COLO829 (cell line): ENCODE data around the gene SYT8.

Source experiments
- DNase-seq: peaks from one replicate; pipeline ENCODE4 v3.0.0; 2012; ENCODE audit warnings: low spot score

The SYT8 gene

DNA sequence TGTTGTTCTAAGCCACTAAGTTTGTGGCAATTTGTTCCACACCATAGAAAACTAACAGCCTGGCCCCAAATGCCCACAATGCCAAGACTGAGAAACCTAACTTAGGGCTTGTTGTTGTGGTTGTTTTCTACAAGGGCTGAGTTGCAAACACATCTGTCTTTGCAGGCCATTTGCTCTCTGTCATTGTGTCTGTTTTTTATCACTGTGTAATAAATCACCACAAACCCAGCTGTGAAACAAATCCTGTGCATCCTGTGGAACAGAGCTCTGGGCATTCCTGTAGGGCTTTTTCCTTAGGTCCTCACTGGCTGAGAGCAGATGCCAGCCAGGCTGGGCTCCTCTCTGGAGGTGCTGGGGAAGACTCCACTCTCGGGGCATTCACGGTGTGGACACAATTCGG, 15.7 kb upstream of the SYT8 start:
- no peak for DNase-seq

DNA sequence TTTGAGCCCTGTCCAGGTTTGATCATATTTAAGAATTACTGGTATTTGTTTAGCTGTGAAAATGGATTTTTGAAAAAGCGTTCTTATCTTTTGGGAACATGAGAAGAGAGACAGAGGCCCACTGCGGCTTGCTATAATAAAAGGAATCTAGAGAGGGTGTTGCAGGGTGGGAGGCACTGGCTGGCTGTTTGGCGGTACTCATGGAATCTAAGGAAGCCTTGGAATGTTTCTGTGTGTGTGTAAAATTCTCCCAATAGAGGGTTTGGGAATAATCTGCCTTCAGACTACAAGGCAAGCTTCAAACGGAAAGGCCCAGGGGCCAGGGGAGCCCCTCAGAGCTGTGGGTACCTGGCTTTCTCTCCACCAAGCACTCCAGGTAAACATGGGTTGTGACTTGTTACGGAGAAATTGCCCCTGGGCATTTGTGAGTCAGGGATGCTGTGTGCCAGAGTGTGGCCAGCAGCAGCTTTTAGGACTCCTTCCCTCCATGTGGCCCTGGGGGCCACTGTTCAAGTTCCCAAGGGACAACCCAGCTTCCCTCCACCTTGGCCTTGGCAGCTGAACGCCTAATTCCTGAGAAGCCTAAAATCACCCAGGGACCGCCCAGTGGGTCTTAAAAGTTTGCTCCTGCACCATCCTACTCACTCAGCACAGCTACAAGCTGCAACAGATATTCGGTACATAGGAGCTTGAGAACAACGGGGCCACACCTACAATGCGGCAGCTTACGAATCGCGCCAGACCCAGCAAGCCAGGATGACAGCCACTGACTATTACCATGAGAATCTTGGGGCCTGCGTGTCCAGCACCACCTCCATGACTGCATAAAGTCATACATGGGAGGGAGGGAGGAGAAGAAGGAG, 14.1 kb upstream of the SYT8 start:
- DNase-seq: no peak

DNA sequence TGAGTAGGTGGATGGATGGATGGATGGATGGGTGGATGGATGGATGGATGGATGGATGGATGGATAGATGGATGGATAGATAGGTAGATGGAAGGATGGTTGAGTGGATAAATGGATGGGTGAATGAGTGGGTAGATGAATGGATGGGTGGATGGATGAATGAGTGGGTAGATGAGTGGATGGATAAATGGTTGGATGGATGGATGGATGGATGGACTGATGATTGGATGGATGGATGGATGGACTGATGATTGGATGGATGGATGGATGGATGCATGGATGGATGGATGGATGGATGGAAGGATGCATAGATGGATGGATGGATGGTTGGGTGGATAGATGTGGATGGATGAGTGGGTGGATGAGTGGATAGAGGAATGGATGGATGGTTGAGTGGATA, 13.2 kb upstream of the SYT8 start:
- DNase-seq: no peak

DNA sequence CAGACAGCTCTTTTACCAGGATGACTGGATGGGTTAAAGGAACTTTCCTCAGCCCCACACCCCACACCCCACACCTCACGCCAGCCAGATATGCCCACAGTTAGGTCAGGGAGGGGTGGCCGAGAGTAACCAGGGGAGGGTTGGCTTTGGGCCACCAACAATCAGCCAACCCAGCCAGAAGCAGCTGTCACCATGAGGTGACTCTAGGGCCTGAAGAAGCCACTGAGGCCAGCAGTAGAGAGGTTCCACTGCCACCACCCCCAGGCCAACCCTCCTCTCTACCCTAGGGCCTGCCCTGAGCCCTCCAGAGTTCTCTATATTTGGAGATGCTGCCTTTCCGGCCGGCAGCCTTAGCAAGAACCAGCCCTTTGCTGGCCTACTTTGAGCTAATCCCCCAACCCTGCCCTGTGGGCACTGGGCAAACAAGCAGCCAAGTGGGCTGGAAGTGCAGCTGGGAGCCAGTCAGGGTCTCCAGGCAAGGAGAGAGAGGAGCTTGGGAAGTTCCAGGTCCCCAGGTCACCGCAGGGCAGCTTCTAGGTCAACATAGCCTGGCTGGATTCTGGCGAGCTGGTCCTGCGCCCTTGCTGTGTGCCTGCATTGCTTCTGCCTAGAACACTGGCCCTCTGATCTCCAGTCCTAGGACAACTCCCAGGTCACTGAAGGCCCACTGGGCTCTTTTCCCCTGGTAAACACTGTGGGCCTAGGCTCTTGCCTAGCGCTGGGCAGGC, 12.0 kb upstream of the SYT8 start:
- no peak for DNase-seq

DNA sequence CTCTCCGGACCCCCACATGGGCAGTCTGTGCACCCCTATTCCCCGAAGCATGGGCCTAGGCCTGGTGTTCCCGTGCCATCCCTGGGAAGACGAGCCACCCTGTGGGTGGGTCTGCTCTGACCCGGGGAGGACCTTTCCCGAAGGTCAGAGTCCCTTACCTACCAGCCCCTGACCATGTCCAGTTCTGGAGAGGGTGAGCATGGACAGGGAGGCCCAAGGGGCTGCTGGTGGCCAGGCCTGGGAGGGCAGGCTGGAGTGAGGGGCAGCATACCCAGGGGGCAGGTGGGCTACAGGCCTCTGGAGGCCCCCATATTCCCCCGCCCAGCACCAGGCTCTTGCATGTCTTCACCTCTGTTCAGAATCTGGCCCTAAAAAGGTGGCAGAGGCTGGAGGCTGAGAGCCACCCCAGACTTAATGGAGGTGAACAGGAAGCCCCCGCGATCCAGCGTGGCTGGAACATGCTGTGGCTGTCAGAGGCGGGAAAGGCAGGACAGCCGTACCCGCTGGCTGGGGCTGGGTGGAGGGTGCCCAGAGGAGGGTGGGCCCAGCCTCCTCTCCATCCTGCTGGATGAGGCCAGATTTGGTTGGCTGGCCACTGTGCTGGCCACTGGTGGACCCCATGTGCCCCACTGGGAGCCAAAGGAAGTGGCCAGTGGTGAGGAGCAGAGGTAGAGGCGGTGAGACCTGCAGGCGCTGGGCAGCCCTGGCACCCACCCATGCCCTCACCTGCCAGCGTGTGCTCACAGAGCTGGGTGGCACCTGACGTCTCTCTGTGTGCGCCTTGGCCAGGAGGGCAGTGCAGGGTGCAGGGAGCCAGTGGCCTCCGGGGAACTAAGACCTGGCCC, 11.2 kb upstream of the SYT8 start:
- no peak for DNase-seq

- no peak for DNase-seq
Measured at GRCh38 chr11:1824221-1825038, 10.4 kb upstream of the SYT8 start.

- no peak for DNase-seq
Measured at GRCh38 chr11:1825039-1825740, 9.6 kb upstream of the SYT8 start.

- no peak for DNase-seq
Measured at GRCh38 chr11:1825785-1826451, 8.9 kb upstream of the SYT8 start.

DNA sequence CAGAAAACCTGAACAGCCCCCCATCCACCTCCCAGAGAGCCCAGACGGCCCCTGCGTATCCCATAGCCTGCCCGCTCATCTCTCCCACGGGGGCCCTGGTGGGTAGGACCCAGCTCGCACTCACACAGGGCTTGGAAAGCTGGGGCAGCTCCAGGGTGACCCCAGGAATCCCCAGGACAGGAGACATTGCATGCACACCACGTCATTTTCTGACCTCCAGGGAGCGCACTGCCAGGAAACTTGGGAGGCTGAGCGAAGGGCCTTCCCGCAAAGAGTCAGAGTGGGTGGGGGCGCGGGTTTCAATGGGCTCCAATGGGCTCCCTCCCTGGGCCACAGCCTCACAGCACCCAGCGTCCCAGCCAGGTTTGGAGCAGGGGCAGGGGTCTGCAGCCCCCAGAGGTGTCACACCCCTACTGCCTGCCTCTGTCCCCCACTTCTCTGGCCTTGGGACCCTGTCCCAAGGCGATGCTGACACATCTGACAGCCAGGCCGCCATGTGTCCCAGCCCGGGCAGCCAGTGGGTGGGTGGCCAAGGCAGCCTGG, 8.2 kb upstream of the SYT8 start:
- peak; percentile 65 for DNase-seq

GRCh38 chr11:1827095-1827813, 7.5 kb upstream of the SYT8 start:
- DNase-seq: peak; percentile 96

- DNase-seq: no peak
Measured at GRCh38 chr11:1827931-1828330, 6.9 kb upstream of the SYT8 start.

- no peak for DNase-seq
Measured at GRCh38 chr11:1828542-1828941, 6.2 kb upstream of the SYT8 start.

DNA sequence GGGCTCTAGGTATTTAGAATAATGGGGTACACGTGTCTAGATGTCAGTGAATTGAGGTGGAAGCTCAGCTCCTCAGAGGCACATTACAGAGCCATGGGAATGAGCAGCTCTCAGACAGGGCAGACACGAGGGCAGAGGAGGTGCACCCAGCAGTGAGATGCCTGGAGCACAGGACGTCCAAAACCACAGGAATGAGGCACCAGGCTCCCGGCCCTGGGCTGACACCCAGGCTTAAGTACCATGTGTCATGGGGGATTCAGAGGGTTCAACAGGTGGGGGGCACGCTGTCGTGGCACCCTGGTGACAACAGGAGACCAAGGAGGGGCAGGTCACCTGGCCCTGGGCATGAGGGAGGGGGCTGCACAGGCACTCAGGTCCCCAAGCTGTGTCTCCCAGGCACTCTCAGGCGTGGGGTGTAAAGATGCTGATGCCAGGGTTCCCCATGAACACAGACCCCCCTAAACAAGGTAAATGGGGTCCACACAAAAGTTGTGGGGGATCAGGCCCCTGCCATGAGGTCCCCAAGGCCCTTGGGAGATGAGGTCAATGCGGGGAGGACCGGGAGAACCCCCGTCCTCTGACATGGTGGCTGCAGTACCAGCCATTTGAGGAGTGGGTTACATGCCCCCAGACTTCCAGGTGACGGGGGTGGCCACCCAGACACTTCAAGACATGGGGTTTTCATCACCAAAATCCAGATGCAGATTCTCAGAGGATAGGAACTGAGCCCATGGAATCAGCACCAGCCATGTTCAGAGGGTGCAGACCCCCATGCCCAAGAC, 5.6 kb upstream of the SYT8 start:
- DNase-seq: peak; percentile 66

DNA sequence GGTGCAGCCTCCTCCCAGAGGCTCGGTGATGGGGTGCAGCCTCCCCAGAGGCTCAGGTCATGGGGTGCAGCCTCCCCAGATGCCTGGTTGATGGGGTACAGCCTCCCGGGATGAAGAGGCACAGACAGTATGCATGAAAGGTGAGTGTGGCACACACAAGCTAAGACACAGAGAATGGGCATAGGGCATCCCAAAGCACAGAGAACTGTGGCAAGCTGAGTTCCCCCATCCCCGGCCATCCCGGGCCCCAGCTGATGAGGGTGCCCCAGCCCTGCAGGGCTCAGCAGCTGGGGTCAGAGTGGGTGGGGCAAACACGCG, 4.8 kb upstream of the SYT8 start:
- DNase-seq: no peak

DNA sequence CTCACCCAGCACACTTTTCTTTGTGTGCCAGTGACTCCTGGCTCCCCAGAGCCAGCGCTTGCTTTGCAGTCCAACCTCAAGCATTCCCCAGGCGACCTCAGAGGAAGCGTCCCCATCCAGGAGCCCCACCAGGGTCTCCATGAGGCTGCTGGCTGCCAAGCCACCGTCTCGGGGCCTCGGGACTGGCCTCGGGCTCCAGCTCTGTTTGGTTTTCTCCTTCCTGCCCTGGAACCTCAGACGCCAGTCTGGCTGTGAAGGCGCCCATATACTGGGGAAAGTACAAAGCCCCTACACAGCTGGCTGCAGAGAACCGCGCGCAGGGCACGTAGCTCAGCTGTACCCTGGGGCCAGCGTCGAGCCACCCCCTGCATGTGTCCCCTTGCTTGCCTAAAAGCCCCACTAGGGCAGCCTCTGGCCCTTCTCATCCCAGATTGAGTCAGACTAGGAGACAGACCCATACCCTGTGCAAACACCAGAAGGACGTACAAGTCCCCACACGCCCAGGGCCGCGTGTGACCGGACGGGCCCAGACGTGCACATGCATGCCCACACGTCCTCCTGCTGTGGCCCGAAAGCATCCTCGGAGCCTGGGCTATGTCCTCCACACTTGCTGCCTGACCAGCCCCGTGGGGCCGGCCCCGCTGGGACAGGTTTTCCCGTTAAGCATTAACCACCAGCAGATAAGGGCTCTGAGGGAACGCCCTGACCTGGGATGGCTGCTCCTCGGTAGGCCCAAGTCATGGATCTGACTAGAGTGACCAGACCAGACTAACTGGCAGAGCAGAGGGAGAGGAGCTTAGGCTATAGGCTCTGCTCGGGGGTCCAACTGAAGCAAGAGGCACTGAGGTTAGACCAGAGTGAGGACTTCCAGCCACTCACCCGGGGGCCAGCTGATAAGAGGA, 4.2 kb upstream of the SYT8 start:
- DNase-seq: no peak

- no peak for DNase-seq
Measured at GRCh38 chr11:1831338-1832210, 3.2 kb upstream of the SYT8 start.
